IPS-11a (cell line): ENCODE data around the gene TST.
"Not testable (repeated sequence)": the region's sequence is repeated elsewhere in the genome, so short reads cannot be mapped to it uniquely, and the experiment has no call there.

ENCODE experiments used
- H3K4me3 ChIP-seq: one replicate; pipeline ENCODE4 v1.5.1; 2013; ENCODE audit warnings: low read depth, low read length, control low read depth

The TST gene

GRCh38 chr22:37016134-37016910 lies 2.9 kb downstream of the TST start:
- no peak overlapping the region for H3K4me3 ChIP-seq

- no peak overlapping the region for H3K4me3 ChIP-seq
Measured at GRCh38 chr22:37015587-37015878, 3.7 kb downstream of the TST start.

DNA sequence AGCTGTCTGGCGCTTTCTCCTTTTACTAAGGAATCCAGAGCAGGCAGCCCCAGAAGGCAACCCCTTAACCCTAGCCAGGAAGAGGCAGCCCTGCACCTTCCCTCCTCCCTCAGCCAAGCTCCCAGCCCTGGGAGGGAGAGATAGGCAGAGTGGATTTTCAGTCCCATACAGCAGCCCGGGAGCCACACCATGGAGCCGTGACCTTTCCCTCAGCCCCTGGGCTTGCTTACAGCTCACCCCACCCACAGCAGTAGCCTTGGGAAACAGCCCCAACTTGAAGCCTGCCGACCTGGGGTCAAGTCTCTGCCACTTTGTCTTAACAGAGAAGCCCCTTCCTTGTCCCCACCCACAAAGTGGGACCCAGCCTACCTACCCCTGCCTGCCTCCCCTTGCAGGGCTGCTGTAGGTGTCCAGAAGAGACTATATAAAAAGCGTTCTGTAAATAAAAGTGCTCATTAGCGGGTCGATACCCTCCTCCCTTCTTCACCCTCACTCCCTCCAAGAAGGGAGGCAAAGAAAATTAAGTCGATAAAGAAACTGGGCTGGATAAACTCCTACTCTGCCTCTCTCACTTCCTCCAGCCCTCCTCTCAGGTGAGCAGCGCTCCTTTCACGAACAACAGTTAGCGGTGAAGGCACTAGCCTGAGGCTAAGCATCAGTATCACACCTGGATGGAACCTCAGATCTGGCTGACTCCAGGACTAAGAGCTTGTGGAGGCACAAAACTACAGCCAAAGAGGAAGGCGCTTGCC lies 4.2 kb downstream of the TST start:
- H3K4me3 ChIP-seq = no peak overlapping the region

DNA sequence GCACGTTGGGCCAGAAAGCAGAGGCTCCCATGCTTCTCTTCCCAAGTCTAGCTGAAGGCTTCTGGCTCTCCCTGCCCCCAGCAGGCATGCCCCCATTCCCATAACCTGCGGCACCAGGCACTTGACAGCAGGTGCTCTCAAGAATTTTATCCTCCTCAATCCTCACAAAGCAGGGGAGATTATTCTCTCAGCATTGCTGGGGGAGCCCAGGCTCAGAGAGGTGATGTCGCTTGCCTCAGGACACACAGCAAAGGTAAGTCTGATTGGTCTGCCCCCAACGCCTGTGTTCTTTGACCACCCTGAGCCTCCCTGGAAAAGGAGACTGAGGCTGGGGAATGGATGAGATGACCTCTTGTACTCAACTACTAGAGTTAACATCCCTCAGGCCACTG lies 4.8 kb downstream of the TST start:
- no peak overlapping the region for H3K4me3 ChIP-seq

DNA sequence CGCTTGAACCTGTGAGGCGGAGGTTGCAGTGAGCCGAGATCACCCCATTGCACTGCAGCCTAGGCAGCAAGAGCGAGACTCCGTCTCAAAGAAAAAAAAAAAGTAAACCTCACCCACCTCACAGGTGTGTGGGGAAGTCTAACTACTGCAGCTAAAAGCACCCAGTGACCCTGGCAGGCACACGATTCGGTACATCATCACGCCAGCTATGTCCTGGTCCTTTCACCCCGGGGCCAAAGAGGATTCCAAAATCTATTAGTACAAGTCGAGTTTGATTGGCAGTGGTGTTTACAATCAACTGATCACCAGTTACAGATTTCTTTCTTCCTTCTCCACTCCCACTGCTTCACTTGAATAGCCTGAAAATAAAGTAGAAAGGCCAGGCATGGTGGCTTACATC lies 6.3 kb downstream of the TST start:
- no peak overlapping the region for H3K4me3 ChIP-seq

GRCh38 chr22:37012262-37012904 lies 6.9 kb downstream of the TST start:
- no peak overlapping the region for H3K4me3 ChIP-seq

GRCh38 chr22:37011472-37011871 lies 7.8 kb downstream of the TST start:
- H3K4me3 ChIP-seq = no peak overlapping the region

- H3K4me3 ChIP-seq = no peak overlapping the region
Measured at GRCh38 chr22:37010976-37011375, 8.3 kb downstream of the TST start.

- H3K4me3 ChIP-seq = no peak overlapping the region
Measured at GRCh38 chr22:37010174-37010573, 9.1 kb downstream of the TST start.

GRCh38 chr22:37009490-37009889 lies 9.8 kb downstream of the TST start:
- H3K4me3 ChIP-seq = no peak overlapping the region

DNA sequence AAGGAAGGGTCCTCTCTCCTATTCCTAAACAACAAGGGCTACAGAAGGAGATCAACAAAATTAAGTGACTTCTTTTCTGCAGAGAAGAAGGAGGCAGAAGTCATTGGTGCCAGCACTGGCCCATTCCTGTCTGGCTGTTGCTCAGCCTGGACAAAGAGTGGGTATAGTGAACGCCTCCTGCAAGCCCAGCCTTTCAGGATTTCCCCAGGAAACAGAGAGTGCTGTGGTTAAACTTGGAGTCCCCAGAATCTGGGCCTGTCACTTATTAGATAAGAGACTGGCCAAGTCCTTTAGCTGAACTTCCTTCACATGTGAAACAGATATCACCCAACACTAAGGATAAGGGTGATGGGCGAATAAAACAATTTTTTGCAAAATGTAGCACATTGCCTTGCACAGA lies 10.9 kb downstream of the TST start:
- H3K4me3 ChIP-seq = no peak overlapping the region

GRCh38 chr22:37007651-37008050 lies 11.6 kb downstream of the TST start:
- no peak overlapping the region for H3K4me3 ChIP-seq

- H3K4me3 ChIP-seq = no peak overlapping the region
Measured at GRCh38 chr22:37002633-37003032, 16.6 kb downstream of the TST start.

DNA sequence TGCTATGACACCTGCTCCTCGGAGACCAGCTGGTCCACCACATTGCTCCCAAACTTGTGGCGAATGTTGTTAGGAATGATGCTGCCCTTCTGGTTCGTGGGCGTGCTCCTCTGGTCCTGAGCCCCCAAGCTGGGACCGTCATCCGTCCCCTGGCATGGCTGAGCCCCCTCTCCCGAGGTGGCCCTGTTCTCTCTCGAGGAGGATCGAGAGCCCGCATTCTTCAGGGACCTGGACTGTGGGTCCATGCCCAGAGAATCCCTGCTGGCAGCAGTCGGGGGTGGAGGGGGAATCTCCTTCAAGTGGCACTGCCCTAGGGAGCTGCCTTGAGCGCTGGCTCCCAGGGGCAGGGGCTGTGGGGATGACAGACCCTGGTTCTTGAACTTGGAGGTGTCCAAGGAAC lies 17.4 kb downstream of the TST start:
- H3K4me3 ChIP-seq = no peak overlapping the region

GRCh38 chr22:37000676-37001534 lies 18.3 kb downstream of the TST start:
- no peak overlapping the region for H3K4me3 ChIP-seq

DNA sequence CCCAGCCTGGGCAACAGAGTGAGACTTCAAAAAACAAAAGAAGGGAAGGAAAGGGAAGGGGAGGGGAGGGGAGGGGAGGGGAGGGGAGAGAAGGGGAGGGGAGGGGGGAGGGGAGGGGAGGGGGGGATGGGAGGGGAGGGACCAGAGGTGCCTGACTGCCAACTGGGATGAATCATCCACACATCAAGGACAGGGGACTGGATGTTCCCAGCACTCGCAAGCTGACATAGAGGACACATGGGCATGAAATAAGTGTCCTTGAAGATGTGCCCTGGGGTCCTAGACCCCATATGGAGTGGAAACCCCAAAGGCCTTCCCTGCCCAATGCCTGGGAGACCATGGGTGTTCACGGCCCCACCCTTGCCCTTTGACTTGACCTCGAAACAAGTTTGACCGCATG lies 19.8 kb downstream of the TST start:
- no peak overlapping the region for H3K4me3 ChIP-seq

- no peak overlapping the region for H3K4me3 ChIP-seq
Measured at GRCh38 chr22:36998620-36999351, 20.5 kb downstream of the TST start.

DNA sequence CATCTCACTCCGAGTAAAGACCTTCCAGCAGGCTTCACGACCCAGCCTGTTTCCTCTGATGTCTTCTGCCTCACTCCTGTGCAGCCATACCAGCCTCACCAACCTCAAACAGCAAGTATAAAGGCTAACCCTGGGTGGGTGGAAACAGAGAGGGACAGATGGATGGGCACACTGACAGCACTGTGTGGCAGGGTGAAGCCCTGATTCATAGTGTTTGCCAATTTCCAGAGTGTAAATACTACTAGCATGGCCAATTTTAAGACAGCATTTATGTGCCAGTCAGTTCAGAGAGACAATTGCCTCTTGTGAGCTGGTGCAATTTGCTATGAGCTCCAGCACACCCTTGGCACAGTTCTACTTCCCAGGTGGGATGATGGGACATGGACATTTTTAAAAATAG lies 21.5 kb downstream of the TST start:
- H3K4me3 ChIP-seq = no peak overlapping the region

GRCh38 chr22:36991206-36991605 lies 28.0 kb downstream of the TST start:
- H3K4me3 ChIP-seq = no peak overlapping the region

- H3K4me3 ChIP-seq = no peak overlapping the region
Measured at GRCh38 chr22:36990457-36990856, 28.8 kb downstream of the TST start.

GRCh38 chr22:36989012-36989411 lies 30.2 kb downstream of the TST start:
- H3K4me3 ChIP-seq = not testable (repeated sequence)
